Tibial nerve (tissue), 4 donors: ENCODE results near the gene PLEKHA6.

Experiments
- EP300 ChIP-seq, 2 donors: sonication (generic); formaldehyde crosslinking; IDR thresholded peaks; one replicate each; pipeline ENCODE4 v1.6.1; 2017; ENCODE audit warnings: antibody characterized with exemption in 2 of 2, mild to moderate bottlenecking in 1 of 2
- POLR2A ChIP-seq, 2 donors: fragments of 450-650 bp; IDR thresholded peaks; one replicate each; pipeline ENCODE4 v1.6.1; 2017; ENCODE audit warnings: antibody characterized with exemption in 2 of 2, mild to moderate bottlenecking in 2 of 2, moderate library complexity in 2 of 2
- TF ChIP-seq, protein P1 (sequence below), 5 experiments: fragments of 200-600 bp in 3 of 5; fragments of 450-650 bp in 2 of 5; sonication (generic) in 3 of 5; IDR thresholded peaks; one replicate each; pipeline ENCODE4 v1.5.1; 2016 to 2019; ENCODE audit warnings: antibody characterized with exemption in 5 of 5, mild to moderate bottlenecking in 3 of 5, moderate library complexity in 2 of 5

DNA sequence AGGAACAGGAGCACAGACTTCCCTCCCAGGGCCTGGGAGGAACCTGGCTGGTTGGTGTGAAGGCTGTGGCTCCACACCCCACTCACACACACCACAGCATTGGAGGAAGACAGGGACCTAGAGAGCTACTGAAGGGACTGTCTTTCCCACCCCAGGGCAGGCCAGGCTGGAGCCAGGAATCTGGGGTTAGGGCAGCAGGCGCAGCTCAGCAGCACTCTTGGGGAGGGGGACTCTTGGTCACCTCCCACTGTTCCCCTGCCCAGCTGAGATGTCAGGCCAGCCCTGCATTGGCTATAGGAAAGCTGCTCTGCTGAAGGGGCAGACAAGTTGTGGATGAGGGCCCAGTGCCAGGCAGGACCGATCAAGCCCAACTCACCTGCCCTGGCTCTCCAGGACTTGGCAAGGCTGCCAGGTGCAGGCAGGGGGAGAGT, 1.6 kb upstream of the PLEKHA6 start:
- no peak for TF ChIP-seq POLR2A (IDR thresholded peaks at IDR 0.05)
- TF ChIP-seq, protein P1, sequence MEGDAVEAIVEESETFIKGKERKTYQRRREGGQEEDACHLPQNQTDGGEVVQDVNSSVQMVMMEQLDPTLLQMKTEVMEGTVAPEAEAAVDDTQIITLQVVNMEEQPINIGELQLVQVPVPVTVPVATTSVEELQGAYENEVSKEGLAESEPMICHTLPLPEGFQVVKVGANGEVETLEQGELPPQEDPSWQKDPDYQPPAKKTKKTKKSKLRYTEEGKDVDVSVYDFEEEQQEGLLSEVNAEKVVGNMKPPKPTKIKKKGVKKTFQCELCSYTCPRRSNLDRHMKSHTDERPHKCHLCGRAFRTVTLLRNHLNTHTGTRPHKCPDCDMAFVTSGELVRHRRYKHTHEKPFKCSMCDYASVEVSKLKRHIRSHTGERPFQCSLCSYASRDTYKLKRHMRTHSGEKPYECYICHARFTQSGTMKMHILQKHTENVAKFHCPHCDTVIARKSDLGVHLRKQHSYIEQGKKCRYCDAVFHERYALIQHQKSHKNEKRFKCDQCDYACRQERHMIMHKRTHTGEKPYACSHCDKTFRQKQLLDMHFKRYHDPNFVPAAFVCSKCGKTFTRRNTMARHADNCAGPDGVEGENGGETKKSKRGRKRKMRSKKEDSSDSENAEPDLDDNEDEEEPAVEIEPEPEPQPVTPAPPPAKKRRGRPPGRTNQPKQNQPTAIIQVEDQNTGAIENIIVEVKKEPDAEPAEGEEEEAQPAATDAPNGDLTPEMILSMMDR (IDR thresholded peaks at IDR 0.05) = no peak
- no peak for TF ChIP-seq EP300 (IDR thresholded peaks at IDR 0.05)
